ENCODE measurements around the gene TPH2. TPM values are rescaled to one million over a fixed set of nuclear protein-coding genes. Genes with fewer than 3 reads are reported as not detected.

The TPH2 gene
- total RNA-seq, 1 experiment from 2014 or later = not detected

- Histone ChIP-seq H3F3A (ENCODE audit: insufficient read depth, low read depth) (no peaks in the 10 kb centered on the region), H3K36me3 (ENCODE audit: low read depth) (no peaks in the 10 kb centered on the region), H3K79me2 (ENCODE audit: low read depth) (no peaks in the 10 kb centered on the region), H4K20me1 (ENCODE audit: insufficient read depth) (no peaks in the 10 kb centered on the region), H3K4me2 (no peak overlapping the region), H3K9me3 (ENCODE audit: insufficient read depth, low read depth) (no peaks in the 10 kb centered on the region), H3K4me3 (no peak overlapping the region), H3K27ac (no peak overlapping the region), H2AFZ (no peak overlapping the region), H3K27me3 (ENCODE audit: insufficient read depth, low read depth) (no peaks in the 10 kb centered on the region), H3K4me1 (replicated peaks; ENCODE audit: insufficient read depth) (no peaks in the 10 kb centered on the region), H3K9me2 (ENCODE audit: insufficient read depth) (no peaks in the 10 kb centered on the region; the same call in 1 of the 2 replicates)
- no peak for TF ChIP-seq EZH2 (IDR thresholded peaks at IDR 0.05; ENCODE audit: low read depth)
- no peak for TF ChIP-seq CTCF (conservative IDR thresholded peaks at IDR 0.05)
- intact Hi-C loops (cut with micrococcal nuclease; ENCODE audit: unreplicated experiment) = no loop called here
- no peak for DNase-seq
- CTCF ChIA-PET = no interaction called here
- no TSS peak for BruUV-seq (replicated peaks)
- POLR2A ChIA-PET (ENCODE audit: unreplicated experiment) = no interaction called here
Observed at GRCh38 chr12:72076558-72076915, 137.9 kb downstream of the TPH2 start.

- intact Hi-C loops (cut with micrococcal nuclease; ENCODE audit: unreplicated experiment) = no loop called here
- no peaks in the 10 kb centered on the region for H3K9me3 ChIP-seq (ENCODE audit: insufficient read depth, low read depth)
- H4K20me1 ChIP-seq (ENCODE audit: insufficient read depth) = no peaks in the 10 kb centered on the region
- DNase-seq = no peak
- H3K27ac ChIP-seq = no peak overlapping the region
- H3K36me3 ChIP-seq (ENCODE audit: low read depth) = no peaks in the 10 kb centered on the region
- H3K9me2 ChIP-seq (ENCODE audit: insufficient read depth) = no peaks in the 10 kb centered on the region; the same call in 1 of the 2 replicates
- ChIA-PET POLR2A (ENCODE audit: unreplicated experiment) (no interaction called here), CTCF (no interaction called here)
- H3K4me2 ChIP-seq = no peak overlapping the region
- no peak overlapping the region for H3K4me3 ChIP-seq
- no peaks in the 10 kb centered on the region for H3K79me2 ChIP-seq (ENCODE audit: low read depth)
- no TSS peak for BruUV-seq (replicated peaks)
- H3K27me3 ChIP-seq (ENCODE audit: insufficient read depth, low read depth) = no peaks in the 10 kb centered on the region
- H3F3A ChIP-seq (ENCODE audit: insufficient read depth, low read depth) = no peaks in the 10 kb centered on the region
- no peak overlapping the region for H2AFZ ChIP-seq
- no peaks in the 10 kb centered on the region for H3K4me1 ChIP-seq (replicated peaks; ENCODE audit: insufficient read depth)
- TF ChIP-seq EZH2 (IDR thresholded peaks at IDR 0.05; ENCODE audit: low read depth) (no peak), CTCF (conservative IDR thresholded peaks at IDR 0.05) (no peak)
Observed at GRCh38 chr12:72077111-72077820, 138.6 kb downstream of the TPH2 start.

- no TSS peak for BruUV-seq (replicated peaks)
- Histone ChIP-seq H3K27ac (no peak overlapping the region), H3F3A (ENCODE audit: insufficient read depth, low read depth) (no peaks in the 10 kb centered on the region), H3K4me1 (replicated peaks; ENCODE audit: insufficient read depth) (no peaks in the 10 kb centered on the region), H4K20me1 (ENCODE audit: insufficient read depth) (no peaks in the 10 kb centered on the region), H3K79me2 (ENCODE audit: low read depth) (no peaks in the 10 kb centered on the region), H3K27me3 (ENCODE audit: insufficient read depth, low read depth) (no peaks in the 10 kb centered on the region), H3K4me3 (no peak overlapping the region), H2AFZ (no peak overlapping the region), H3K9me3 (ENCODE audit: insufficient read depth, low read depth) (no peaks in the 10 kb centered on the region), H3K9me2 (ENCODE audit: insufficient read depth) (no peaks in the 10 kb centered on the region; the same call in 1 of the 2 replicates), H3K4me2 (no peak overlapping the region), H3K36me3 (ENCODE audit: low read depth) (no peaks in the 10 kb centered on the region)
- no peak for DNase-seq
- POLR2A ChIA-PET (ENCODE audit: unreplicated experiment) = no interaction called here
- CTCF ChIA-PET = no interaction called here
- intact Hi-C loops (cut with micrococcal nuclease; ENCODE audit: unreplicated experiment) = no loop called here
- TF ChIP-seq EZH2 (IDR thresholded peaks at IDR 0.05; ENCODE audit: low read depth) = no peak
- no peak for TF ChIP-seq CTCF (conservative IDR thresholded peaks at IDR 0.05)
Observed at GRCh38 chr12:72081777-72082176, 143.1 kb downstream of the TPH2 start.

Other genes starting within 250 kb of the TPH2 start
- gene RAB21, start 184.0 kb upstream of the TPH2 start, total RNA-seq (2021) = 37.6 and 47.2 TPM in 2 replicates
- 36.0 and 41.3 TPM in 2 replicates for gene TBC1D15, start 99.1 kb upstream of the TPH2 start, total RNA-seq (2021)

Measured in PC-9 (cell line).